Lower leg skin (tissue), 4 donors: ENCODE results near the gene S1PR4. TPM values are rescaled to one million over a fixed set of nuclear protein-coding genes. Genes with fewer than 3 reads are reported as not detected.
"Not testable (repeated sequence)": the region's sequence is repeated elsewhere in the genome, so short reads cannot be mapped to it uniquely, and the experiment has no call there.

Experiments
- DNase-seq, 2 donors: peaks; one replicate each; pipeline ENCODE4 v3.0.0-alpha.2; 2019; ENCODE audit warnings: low spot score in 2 of 2
- H3K4me3 ChIP-seq: fragments of 200-600 bp; sonication (generic); 2 replicates; pipeline ENCODE4 v1.5.1; 2017; ENCODE audit warnings: mild to moderate bottlenecking, low read depth; ENCODE audit not compliant: poor library complexity, severe bottlenecking
- POLR2A ChIP-seq, 2 donors: fragments of 450-650 bp; IDR thresholded peaks; one replicate each; pipeline ENCODE4 v1.6.1; 2016 to 2017; ENCODE audit warnings: antibody characterized with exemption in 2 of 2, mild to moderate bottlenecking in 1 of 2, moderate library complexity in 1 of 2
- whole genome bisulfite sequencing, 2 donors: methylation state at CpG; one replicate each; pipeline ENCODE4 v1.1.5; 2018; 5-methylcytosine and 5-hydroxymethylcytosine counted together
- intact Hi-C: fragments of 100-400 bp; cut with DNase I; formaldehyde crosslinking; loops from one replicate; pipeline ENCODE4 v1.15.0; 2023; ENCODE audit warnings: low total_unique reads
- total RNA-seq, 4 donors: library from RNA; depleted of rRNA; stranded (reverse); fragments of >200 nt; gene quantifications; one replicate each; pipeline ENCODE4 v1.1.0, GENCODE V29; 2016
- TF ChIP-seq, protein P1 (sequence below), 3 donors: fragments of 450-650 bp; IDR thresholded peaks; one replicate each; pipeline ENCODE4 v1.5.1; 2016; ENCODE audit warnings: antibody characterized with exemption in 3 of 3, mild to moderate bottlenecking in 3 of 3, moderate library complexity in 2 of 3

Gene S1PR4
- total RNA-seq, 4 donors from 2014 or later = 0.19 to 3.4 (median 2.2) TPM; not detected in 1

DNA sequence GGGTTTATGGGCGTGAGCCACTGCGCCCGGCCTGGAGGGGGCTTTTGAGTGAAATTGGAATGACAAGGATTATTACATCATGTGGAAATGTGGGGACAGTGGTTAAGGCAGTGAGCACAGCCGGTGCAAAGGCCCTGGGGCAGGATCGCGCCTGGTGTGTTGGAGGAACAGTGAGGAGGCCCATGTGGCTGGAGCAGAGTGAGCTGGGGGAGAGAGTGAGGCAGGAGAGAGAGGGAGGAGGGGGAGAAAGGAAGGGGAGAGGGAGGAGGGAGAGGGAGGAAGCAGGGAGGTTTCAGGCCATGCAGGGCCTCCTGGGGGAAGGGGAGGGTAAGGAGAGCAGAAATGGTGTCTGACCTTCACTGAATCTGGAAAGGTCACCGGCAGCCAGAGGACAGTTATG lies 34.6 kb downstream of the S1PR4 start:
- TF ChIP-seq, protein P1, sequence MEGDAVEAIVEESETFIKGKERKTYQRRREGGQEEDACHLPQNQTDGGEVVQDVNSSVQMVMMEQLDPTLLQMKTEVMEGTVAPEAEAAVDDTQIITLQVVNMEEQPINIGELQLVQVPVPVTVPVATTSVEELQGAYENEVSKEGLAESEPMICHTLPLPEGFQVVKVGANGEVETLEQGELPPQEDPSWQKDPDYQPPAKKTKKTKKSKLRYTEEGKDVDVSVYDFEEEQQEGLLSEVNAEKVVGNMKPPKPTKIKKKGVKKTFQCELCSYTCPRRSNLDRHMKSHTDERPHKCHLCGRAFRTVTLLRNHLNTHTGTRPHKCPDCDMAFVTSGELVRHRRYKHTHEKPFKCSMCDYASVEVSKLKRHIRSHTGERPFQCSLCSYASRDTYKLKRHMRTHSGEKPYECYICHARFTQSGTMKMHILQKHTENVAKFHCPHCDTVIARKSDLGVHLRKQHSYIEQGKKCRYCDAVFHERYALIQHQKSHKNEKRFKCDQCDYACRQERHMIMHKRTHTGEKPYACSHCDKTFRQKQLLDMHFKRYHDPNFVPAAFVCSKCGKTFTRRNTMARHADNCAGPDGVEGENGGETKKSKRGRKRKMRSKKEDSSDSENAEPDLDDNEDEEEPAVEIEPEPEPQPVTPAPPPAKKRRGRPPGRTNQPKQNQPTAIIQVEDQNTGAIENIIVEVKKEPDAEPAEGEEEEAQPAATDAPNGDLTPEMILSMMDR (IDR thresholded peaks at IDR 0.05) = no peak
- TF ChIP-seq POLR2A (IDR thresholded peaks at IDR 0.05) = no peak
- intact Hi-C loops = no loop called here
- WGBS, 2 donors = 92 to 98% methylated on average over 7 of the region's 7 CpGs
- DNase-seq = no peak
- no peak overlapping the region for H3K4me3 ChIP-seq

DNA sequence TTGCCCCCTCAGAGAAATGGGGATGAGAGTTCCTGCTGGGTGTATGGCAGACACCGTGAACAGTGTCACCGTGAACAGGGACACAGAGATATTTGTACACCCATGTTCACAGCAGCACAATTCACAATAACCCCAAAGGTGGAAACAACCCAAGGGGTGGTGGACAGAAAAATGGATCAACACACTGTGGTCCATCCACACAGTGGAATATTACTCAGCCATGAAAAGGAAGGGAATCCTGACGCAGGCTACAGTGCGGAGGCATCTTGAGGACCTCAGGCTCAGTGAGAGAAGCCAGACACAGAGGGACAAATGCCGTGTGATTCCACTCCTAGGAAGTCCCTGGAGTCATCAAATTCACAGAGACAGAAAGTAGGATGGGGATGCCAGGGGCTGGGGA lies 38.3 kb downstream of the S1PR4 start:
- no peak for TF ChIP-seq POLR2A (IDR thresholded peaks at IDR 0.05)
- TF ChIP-seq, protein P1 (IDR thresholded peaks at IDR 0.05) = no peak

DNA sequence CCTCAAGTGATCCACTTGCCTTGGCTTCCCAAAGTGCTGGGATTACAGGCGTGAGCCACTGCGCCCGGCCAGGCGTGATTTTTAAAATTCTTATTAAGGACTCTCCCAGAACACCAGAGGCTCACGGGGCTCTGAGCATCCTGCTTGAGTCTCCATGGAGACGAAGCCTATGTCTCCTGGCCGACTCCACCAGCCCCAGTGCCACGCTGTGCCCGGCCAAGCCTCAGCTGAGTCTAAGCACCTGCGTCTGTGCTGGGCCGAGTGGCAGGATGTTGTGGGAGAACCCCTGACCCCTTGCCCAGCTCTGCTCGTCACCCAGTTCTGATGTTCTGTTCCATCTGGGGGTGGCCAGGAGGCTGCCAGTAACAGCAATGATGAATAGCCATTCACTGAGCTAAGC lies 42.0 kb downstream of the S1PR4 start:
- no peak for TF ChIP-seq POLR2A (IDR thresholded peaks at IDR 0.05)
- TF ChIP-seq, protein P1 (IDR thresholded peaks at IDR 0.05) = no peak
- DNase-seq = no peak
- intact Hi-C loops = no loop called here
- H3K4me3 ChIP-seq = no peak overlapping the region
- 82% methylated on average over 12 of the region's 12 CpGs for WGBS, 2 donors

More for the DNA sequence above, 38.3 kb downstream of the S1PR4 start:
- H3K4me3 ChIP-seq = no peak overlapping the region
- intact Hi-C loops = no loop called here
- DNase-seq = no peak
- WGBS, 2 donors = 88 to 97% methylated on average over 5 of the region's 5 CpGs

DNA sequence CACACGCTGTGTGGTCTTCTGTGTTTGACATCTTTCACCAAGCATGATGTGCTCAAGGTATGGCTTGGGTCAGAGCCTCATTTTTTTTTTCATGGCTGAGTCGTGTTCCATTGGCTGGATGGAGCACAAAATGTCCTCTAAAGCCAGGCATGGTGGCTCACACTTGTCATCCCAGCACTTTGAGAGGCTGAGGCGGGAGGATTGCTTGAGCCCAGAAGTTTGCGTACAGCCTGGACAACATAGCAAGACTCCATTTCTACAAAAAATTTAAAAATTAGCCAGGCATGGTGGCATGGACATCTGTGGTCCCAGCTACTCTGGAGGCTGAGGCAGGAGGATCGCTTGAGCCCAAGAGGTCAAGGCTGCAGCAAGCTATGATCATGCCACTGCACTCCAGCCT lies 43.0 kb downstream of the S1PR4 start:
- H3K4me3 ChIP-seq, DNase-seq, intact Hi-C loops: not testable (repeated sequence)
- 70 to 73% methylated on average over 5 of the region's 5 CpGs for WGBS, 2 donors

DNA sequence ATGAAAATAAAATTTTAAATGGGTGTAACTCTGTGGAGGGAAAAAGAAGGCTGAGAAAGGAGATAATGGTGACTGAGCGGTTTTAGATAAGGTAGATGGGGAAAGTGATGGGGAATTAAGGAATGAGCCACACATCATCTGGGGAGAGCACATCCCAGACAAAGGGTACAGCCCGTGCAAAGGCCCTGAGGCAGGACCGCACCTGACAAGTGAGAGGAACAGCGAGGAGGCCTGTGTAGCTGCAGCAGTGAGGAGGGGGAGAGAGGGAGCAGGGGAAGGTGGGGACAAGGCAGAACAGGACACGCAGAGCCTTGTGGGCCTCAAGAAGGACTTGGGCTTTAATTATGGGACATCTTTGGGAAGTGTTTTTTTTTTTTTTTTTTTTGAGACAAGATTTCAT lies 44.1 kb downstream of the S1PR4 start:
- intact Hi-C loops = no loop called here
- TF ChIP-seq POLR2A (IDR thresholded peaks at IDR 0.05) = no peak
- TF ChIP-seq, protein P1 (IDR thresholded peaks at IDR 0.05) = no peak
- DNase-seq = no peak
- WGBS, 2 donors = 80% methylated on average over 5 of the region's 5 CpGs
- no peak overlapping the region for H3K4me3 ChIP-seq

DNA sequence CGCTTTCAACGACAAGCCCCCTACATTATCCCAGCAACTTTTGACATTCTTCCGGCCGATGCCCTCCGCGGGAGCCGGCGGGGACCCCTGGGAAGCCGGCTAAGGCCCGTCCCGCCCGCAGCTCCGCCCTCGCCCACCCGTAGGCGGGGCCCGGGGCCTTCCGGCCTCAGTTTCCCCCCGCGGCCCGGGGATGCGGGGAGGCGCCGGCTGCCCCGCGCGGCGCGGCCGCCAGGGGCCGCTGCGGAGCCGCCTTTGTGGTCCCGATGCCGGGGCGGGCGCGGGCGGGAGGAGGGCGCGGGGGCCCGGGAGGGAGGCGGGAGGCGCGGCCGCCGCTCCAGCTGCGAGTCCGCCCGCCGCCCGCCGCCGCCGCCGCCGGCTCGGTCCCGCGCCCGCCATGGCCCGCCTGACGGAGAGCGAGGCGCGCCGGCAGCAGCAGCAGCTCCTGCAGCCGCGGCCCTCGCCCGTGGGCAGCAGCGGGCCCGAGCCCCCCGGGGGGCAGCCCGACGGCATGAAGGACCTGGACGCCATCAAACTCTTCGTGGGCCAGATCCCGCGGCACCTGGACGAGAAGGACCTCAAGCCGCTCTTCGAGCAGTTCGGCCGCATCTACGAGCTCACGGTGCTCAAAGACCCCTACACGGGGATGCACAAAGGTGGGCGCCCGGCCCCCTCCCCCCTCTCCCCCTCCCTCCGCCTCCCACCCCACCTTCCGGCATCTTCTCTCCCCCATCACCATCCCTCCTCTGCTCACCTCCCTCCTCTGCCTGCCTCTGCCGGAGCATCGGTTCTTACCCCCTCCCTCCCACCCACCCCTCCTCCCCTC lies 46.0 kb downstream of the S1PR4 start, which contains the start of gene CELF5:
TSS of gene CELF5 (plus strand) at position 316 of the 823 bp plus-strand sequence. CDS start at position 395, 79 bp downstream.
- H3K4me3 ChIP-seq = no peak within 1 kb of the TSS
- no peak for DNase-seq
- 3 to 6% methylated on average over 27 to 32 of the region's 94 CpGs for WGBS, 2 donors
- intact Hi-C loops = no loop called here
- TF ChIP-seq, protein P1 (IDR thresholded peaks at IDR 0.05) = no peak
- TF ChIP-seq POLR2A (IDR thresholded peaks at IDR 0.05) = no peak
